ENCODE results near the gene STOX2.

The STOX2 gene

GRCh38 chr4:183872531-183872930, 32.6 kb upstream of the STOX2 start:
- Histone ChIP-seq H3K4me1 (ENCODE audit: control insufficient read depth in 1 of 2, insufficient read depth in 2 of 2, low read length in 2 of 2) (peaks cover 0 to 6% of the 10 kb centered on the region in 2 donors), H3K27me3 (ENCODE audit: low read depth, low read length) (no peaks in the 10 kb centered on the region), H3K27ac (ENCODE audit: low read length) (no peak overlapping the region), H3K4me3 (ENCODE audit: low read depth in 1 of 2, low read length in 2 of 2) (no peak overlapping the region), H3K9me3 (ENCODE audit: control insufficient read depth in 1 of 2, low read length in 2 of 2) (no peaks in the 10 kb centered on the region), H3K36me3 (ENCODE audit: control insufficient read depth in 1 of 2, insufficient read depth in 2 of 2, low read length in 2 of 2) (no peaks in the 10 kb centered on the region)

DNA sequence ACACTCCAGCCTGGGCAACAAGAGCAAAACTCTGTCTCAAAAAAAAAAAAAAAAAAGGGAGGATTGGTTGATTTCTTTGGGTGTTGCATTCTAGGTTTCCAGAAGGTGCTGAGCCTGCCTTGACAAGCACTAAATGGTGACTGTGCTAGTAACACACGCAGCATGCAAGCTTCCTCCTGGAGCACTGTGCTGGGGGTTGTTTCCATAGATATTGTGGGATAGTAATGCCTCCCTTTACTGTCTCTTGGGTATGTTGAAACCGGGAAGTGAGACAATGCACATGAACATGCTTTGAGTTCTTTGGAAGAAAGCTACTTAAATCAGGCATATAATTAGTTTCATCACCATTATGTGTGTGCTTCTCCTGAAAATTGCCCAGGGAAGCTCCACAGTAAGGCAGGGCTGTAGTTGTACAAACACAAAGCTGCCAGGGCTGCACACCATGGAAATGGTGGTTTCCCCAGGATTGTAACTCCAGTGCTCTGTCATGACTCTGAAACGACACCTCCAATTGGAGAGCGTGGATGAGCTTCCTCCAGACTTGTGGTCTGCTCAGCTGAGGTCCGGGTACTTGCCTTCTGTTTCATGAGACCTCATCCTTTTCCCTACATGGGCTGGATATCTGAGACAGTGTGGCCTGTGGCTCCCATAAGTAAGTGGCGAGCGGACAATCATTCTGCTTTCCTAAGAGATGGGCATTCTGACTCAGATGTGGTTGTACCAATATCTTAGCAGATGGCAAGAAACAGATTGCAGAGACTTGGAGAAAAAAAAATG, 31.5 kb upstream of the STOX2 start:
- Histone ChIP-seq H3K4me1 (ENCODE audit: control insufficient read depth in 1 of 2, insufficient read depth in 2 of 2, low read length in 2 of 2) (peaks cover 0 to 6% of the 10 kb centered on the region in 2 donors), H3K27ac (ENCODE audit: low read length) (no peak overlapping the region), H3K9me3 (ENCODE audit: control insufficient read depth in 1 of 2, low read length in 2 of 2) (no peaks in the 10 kb centered on the region), H3K4me3 (ENCODE audit: low read depth in 1 of 2, low read length in 2 of 2) (no peak overlapping the region), H3K36me3 (ENCODE audit: control insufficient read depth in 1 of 2, insufficient read depth in 2 of 2, low read length in 2 of 2) (no peaks in the 10 kb centered on the region), H3K27me3 (ENCODE audit: low read depth, low read length) (no peaks in the 10 kb centered on the region)

DNA sequence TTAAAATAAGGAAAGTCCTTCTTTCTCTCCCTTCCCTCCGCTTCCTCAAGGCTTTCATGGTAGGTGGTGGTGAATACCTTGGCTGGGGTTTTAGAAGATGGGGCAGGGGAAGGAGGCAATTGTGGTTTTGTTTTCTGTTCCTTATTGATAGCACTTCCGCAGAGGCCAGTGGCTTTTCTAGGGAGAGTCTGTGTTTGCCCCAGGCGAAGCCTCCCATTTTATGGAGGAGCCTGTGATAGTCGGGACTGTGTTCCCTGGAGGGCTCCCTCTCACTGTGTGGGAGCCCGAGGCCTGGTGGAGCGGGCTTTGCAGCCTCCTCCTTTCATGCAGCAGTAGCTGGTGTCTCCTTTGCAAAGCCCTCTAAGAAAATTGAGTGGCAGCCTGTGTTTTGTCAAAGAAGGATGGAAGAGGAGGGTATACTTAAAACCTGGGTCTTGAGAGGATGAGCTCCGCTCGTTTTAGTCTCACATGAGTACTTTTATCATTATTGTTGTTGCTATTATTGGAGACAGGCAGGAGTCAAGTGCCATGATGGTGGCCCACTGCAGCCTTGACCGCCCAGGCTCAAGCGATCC, 29.8 kb upstream of the STOX2 start:
- Histone ChIP-seq H3K27me3 (ENCODE audit: low read depth, low read length) (no peaks in the 10 kb centered on the region), H3K4me1 (ENCODE audit: control insufficient read depth in 1 of 2, insufficient read depth in 2 of 2, low read length in 2 of 2) (peaks cover 0 to 6% of the 10 kb centered on the region in 2 donors), H3K4me3 (ENCODE audit: low read depth in 1 of 2, low read length in 2 of 2) (no peak overlapping the region), H3K27ac (ENCODE audit: low read length) (no peak overlapping the region), H3K36me3 (ENCODE audit: control insufficient read depth in 1 of 2, insufficient read depth in 2 of 2, low read length in 2 of 2) (no peaks in the 10 kb centered on the region), H3K9me3 (ENCODE audit: control insufficient read depth in 1 of 2, low read length in 2 of 2) (no peaks in the 10 kb centered on the region)

GRCh38 chr4:183876268-183876934, 28.7 kb upstream of the STOX2 start:
- H3K27ac ChIP-seq (ENCODE audit: low read length): peak overlapping the region; percentile 50
- H3K9me3 ChIP-seq (ENCODE audit: control insufficient read depth in 1 of 2, low read length in 2 of 2): no peaks in the 10 kb centered on the region
- peak overlapping the region; percentile 44 to 58 for H3K4me3 ChIP-seq (ENCODE audit: low read depth in 1 of 2, low read length in 2 of 2)
- no peaks in the 10 kb centered on the region for H3K27me3 ChIP-seq (ENCODE audit: low read depth, low read length)
- H3K36me3 ChIP-seq (ENCODE audit: control insufficient read depth in 1 of 2, insufficient read depth in 2 of 2, low read length in 2 of 2): no peaks in the 10 kb centered on the region
- H3K4me1 ChIP-seq (ENCODE audit: control insufficient read depth in 1 of 2, insufficient read depth in 2 of 2, low read length in 2 of 2): peaks cover 0 to 6% of the 10 kb centered on the region in 2 donors

GRCh38 chr4:183878251-183878970, 26.7 kb upstream of the STOX2 start:
- H3K27me3 ChIP-seq (ENCODE audit: low read depth, low read length): no peaks in the 10 kb centered on the region
- H3K9me3 ChIP-seq (ENCODE audit: control insufficient read depth in 1 of 2, low read length in 2 of 2): no peaks in the 10 kb centered on the region
- no peak overlapping the region for H3K4me3 ChIP-seq (ENCODE audit: low read depth in 1 of 2, low read length in 2 of 2)
- H3K27ac ChIP-seq (ENCODE audit: low read length): no peak overlapping the region
- no peaks in the 10 kb centered on the region for H3K36me3 ChIP-seq (ENCODE audit: control insufficient read depth in 1 of 2, insufficient read depth in 2 of 2, low read length in 2 of 2)
- peaks cover 0 to 6% of the 10 kb centered on the region in 2 donors for H3K4me1 ChIP-seq (ENCODE audit: control insufficient read depth in 1 of 2, insufficient read depth in 2 of 2, low read length in 2 of 2)

DNA sequence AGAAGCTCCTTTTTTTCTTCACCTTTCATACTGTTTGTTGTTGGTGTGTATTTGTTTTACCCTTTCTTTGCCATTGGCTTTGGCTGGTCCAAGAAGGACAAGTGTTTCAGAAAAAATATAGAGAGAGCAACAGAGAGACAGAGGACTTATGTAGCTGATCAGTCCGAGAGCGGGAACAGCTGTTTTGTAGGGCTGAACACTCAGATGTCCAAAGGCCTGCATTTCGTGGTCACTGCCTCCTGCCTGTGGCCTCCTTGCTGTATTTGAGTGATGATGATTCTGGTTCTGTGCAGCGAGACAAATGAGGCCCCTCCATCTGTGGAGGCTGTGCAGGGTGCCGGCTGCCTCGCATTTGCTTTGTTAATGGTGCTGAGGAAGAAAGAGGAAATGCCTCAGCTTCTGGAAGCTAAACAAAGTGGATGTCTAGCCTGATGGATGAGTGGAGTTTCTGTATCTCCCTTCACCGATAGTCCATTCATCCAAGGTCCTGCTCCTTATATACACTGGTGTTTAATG, 19.8 kb upstream of the STOX2 start:
- Histone ChIP-seq H3K27ac (ENCODE audit: low read length) (no peak overlapping the region), H3K27me3 (ENCODE audit: low read depth, low read length) (no peaks in the 10 kb centered on the region)

DNA sequence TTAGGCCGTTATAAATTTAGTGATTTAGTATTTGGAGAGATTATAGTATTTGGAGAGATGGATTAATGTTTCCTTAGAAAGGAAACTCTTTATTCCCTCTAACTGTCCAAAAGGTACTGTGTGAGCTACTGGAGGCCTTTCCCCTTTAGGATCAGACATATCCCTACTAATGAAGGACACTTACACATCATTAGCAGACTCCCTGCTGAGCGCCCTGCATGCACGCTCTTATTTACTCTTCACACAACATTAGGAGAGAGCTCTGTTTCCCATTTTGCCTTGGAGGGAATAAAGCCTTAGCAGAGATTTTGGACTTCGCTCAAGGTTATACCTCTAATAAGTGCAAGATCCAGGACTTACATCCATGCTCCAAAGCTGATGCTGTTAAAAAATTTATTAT, 17.8 kb upstream of the STOX2 start:
- no peaks in the 10 kb centered on the region for H3K4me1 ChIP-seq (ENCODE audit: control insufficient read depth in 1 of 2, insufficient read depth in 2 of 2, low read length in 2 of 2)
- H3K4me3 ChIP-seq (ENCODE audit: low read depth in 1 of 2, low read length in 2 of 2): no peak overlapping the region
- no peaks in the 10 kb centered on the region for H3K36me3 ChIP-seq (ENCODE audit: control insufficient read depth in 1 of 2, insufficient read depth in 2 of 2, low read length in 2 of 2)
- H3K9me3 ChIP-seq (ENCODE audit: control insufficient read depth in 1 of 2, low read length in 2 of 2): no peaks in the 10 kb centered on the region
- H3K27me3 ChIP-seq (ENCODE audit: low read depth, low read length): no peaks in the 10 kb centered on the region
- H3K27ac ChIP-seq (ENCODE audit: low read length): no peak overlapping the region

More for the DNA sequence above, 19.8 kb upstream of the STOX2 start:
- no peaks in the 10 kb centered on the region for H3K36me3 ChIP-seq (ENCODE audit: control insufficient read depth in 1 of 2, insufficient read depth in 2 of 2, low read length in 2 of 2)
- H3K9me3 ChIP-seq (ENCODE audit: control insufficient read depth in 1 of 2, low read length in 2 of 2): no peaks in the 10 kb centered on the region
- H3K4me3 ChIP-seq (ENCODE audit: low read depth in 1 of 2, low read length in 2 of 2): no peak overlapping the region
- H3K4me1 ChIP-seq (ENCODE audit: control insufficient read depth in 1 of 2, insufficient read depth in 2 of 2, low read length in 2 of 2): no peaks in the 10 kb centered on the region

DNA sequence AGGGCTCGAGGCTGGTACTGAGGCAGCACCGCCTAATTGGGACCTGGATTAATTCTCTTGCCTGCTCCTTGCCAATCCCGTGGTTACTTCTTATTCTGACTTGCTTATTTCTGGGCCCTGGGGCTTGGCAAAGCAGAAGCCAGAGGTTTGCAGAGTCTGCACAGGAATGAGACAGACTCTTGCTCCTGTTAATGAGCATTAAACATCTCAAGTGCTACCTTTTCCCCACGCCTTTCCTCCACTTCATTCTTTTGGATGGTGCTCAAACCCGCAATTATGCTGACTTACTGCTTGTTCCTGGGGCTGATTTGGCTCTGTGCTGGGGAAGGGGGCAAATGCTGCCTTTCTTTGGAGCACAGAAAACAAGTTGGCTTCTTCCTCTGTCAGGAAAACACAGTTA, 16.5 kb upstream of the STOX2 start:
- H3K27me3 ChIP-seq (ENCODE audit: low read depth, low read length): no peaks in the 10 kb centered on the region
- no peaks in the 10 kb centered on the region for H3K9me3 ChIP-seq (ENCODE audit: control insufficient read depth in 1 of 2, low read length in 2 of 2)
- H3K27ac ChIP-seq (ENCODE audit: low read length): no peak overlapping the region

DNA sequence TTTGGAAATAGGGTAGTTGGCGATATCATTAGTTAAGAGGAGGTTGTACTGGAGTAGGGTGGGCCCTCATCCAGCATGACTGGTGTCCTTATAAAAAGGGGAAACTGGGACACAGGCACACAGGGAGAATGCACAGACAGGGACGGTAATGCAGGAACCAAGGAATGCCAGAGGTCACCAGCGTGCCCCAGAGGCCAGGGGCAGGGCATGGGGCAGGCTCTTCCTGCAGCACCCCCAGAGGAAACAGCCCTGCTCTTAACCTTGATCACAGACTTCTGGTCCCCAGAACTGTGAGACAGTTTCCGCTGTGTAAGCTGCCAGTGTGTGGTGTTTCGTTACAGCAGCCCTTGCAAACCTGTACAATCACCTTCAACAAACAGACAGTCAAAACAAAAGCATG, 15.9 kb upstream of the STOX2 start:
- Histone ChIP-seq H3K36me3 (ENCODE audit: control insufficient read depth in 1 of 2, insufficient read depth in 2 of 2, low read length in 2 of 2) (no peaks in the 10 kb centered on the region), H3K9me3 (ENCODE audit: control insufficient read depth in 1 of 2, low read length in 2 of 2) (no peaks in the 10 kb centered on the region), H3K4me1 (ENCODE audit: control insufficient read depth in 1 of 2, insufficient read depth in 2 of 2, low read length in 2 of 2) (no peaks in the 10 kb centered on the region), H3K27ac (ENCODE audit: low read length) (no peak overlapping the region), H3K27me3 (ENCODE audit: low read depth, low read length) (no peaks in the 10 kb centered on the region), H3K4me3 (ENCODE audit: low read depth in 1 of 2, low read length in 2 of 2) (no peak overlapping the region)

More for the DNA sequence above, 16.5 kb upstream of the STOX2 start:
- Histone ChIP-seq H3K36me3 (ENCODE audit: control insufficient read depth in 1 of 2, insufficient read depth in 2 of 2, low read length in 2 of 2) (no peaks in the 10 kb centered on the region), H3K4me1 (ENCODE audit: control insufficient read depth in 1 of 2, insufficient read depth in 2 of 2, low read length in 2 of 2) (no peaks in the 10 kb centered on the region), H3K4me3 (ENCODE audit: low read depth in 1 of 2, low read length in 2 of 2) (no peak overlapping the region)

DNA sequence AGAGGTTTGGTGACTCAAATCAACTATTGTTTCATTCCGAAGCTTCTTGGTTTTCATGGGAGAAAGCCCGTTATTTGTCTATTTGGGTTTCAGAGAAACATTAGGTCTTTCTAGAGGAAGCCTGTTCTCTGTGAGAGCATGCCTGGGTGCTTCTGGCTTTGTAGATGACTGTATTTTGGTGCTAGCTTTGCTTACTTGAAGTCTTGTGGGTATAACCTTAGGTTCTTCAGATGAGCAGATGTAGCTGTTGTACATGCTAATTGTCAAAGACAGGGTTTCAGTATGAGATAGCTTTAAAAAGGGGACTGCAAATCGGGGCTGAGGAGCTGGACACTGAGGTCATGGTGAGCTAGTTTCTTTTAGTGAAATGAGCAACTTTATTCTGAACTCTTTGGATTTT, 7.9 kb upstream of the STOX2 start:
- Histone ChIP-seq H3K27ac (ENCODE audit: low read length) (no peak overlapping the region), H3K4me3 (ENCODE audit: low read depth in 1 of 2, low read length in 2 of 2) (no peak overlapping the region), H3K27me3 (ENCODE audit: low read depth, low read length) (no peaks in the 10 kb centered on the region), H3K4me1 (ENCODE audit: control insufficient read depth in 1 of 2, insufficient read depth in 2 of 2, low read length in 2 of 2) (no peaks in the 10 kb centered on the region), H3K9me3 (ENCODE audit: control insufficient read depth in 1 of 2, low read length in 2 of 2) (no peaks in the 10 kb centered on the region), H3K36me3 (ENCODE audit: control insufficient read depth in 1 of 2, insufficient read depth in 2 of 2, low read length in 2 of 2) (no peaks in the 10 kb centered on the region)

GRCh38 chr4:183898456-183898855, 6.7 kb upstream of the STOX2 start:
- H3K4me3 ChIP-seq (ENCODE audit: low read depth in 1 of 2, low read length in 2 of 2): no peak overlapping the region
- no peak overlapping the region for H3K27ac ChIP-seq (ENCODE audit: low read length)
- H3K9me3 ChIP-seq (ENCODE audit: control insufficient read depth in 1 of 2, low read length in 2 of 2): no peaks in the 10 kb centered on the region
- no peaks in the 10 kb centered on the region for H3K4me1 ChIP-seq (ENCODE audit: control insufficient read depth in 1 of 2, insufficient read depth in 2 of 2, low read length in 2 of 2)
- H3K27me3 ChIP-seq (ENCODE audit: low read depth, low read length): no peaks in the 10 kb centered on the region
- H3K36me3 ChIP-seq (ENCODE audit: control insufficient read depth in 1 of 2, insufficient read depth in 2 of 2, low read length in 2 of 2): no peaks in the 10 kb centered on the region
